NCI-H460 (cell line): ENCODE results near the gene CCNJL. TPM values are rescaled to one million over a fixed set of nuclear protein-coding genes. Genes with fewer than 3 reads are reported as not detected.
"Not testable (repeated sequence)": the region's sequence is repeated elsewhere in the genome, so short reads cannot be mapped to it uniquely, and the experiment has no call there.

Experiments used
- DNase-seq: peaks from one replicate; pipeline ENCODE4 v3.0.0-alpha.2; 2016; ENCODE audit warnings: low read depth; ENCODE audit errors: extremely low read depth
- total RNA-seq: library from RNA; depleted of rRNA; stranded (reverse); fragments of >200 nt; shearing (Covaris generic); gene quantifications from 2 replicates; pipeline ENCODE4 v1.2.3, GENCODE V29; 2014

CCNJL gene
- total RNA-seq, 1 experiment from 2014 or later = 9.1 TPM

GRCh38 chr5:160334716-160335115, 22.4 kb upstream of the CCNJL start:
- DNase-seq = not testable (repeated sequence)

- DNase-seq = no peak
Observed at GRCh38 chr5:160333721-160334120, 21.4 kb upstream of the CCNJL start.

GRCh38 chr5:160330212-160330611, 17.8 kb upstream of the CCNJL start:
- DNase-seq = no peak

GRCh38 chr5:160327818-160328217, 15.5 kb upstream of the CCNJL start:
- DNase-seq = no peak

GRCh38 chr5:160326981-160327380, 14.6 kb upstream of the CCNJL start:
- no peak for DNase-seq

GRCh38 chr5:160325716-160326115, 13.4 kb upstream of the CCNJL start:
- no peak for DNase-seq

- no peak for DNase-seq
Observed at GRCh38 chr5:160324886-160325285, 12.5 kb upstream of the CCNJL start.

- DNase-seq = no peak
Observed at GRCh38 chr5:160318409-160318808, 6.0 kb upstream of the CCNJL start.

GRCh38 chr5:160317434-160317833, 5.1 kb upstream of the CCNJL start:
- DNase-seq = no peak

GRCh38 chr5:160315968-160316367, 3.6 kb upstream of the CCNJL start:
- peak; percentile 90 for DNase-seq

GRCh38 chr5:160312960-160313727, 780 bp upstream of the CCNJL start:
- no peak for DNase-seq

GRCh38 chr5:160311491-160312133, 752 bp downstream of the CCNJL start:
- no peak for DNase-seq

- DNase-seq = no peak
Observed at GRCh38 chr5:160310552-160311295, 1.6 kb downstream of the CCNJL start.

- DNase-seq = no peak
Observed at GRCh38 chr5:160310140-160310539, 2.2 kb downstream of the CCNJL start.

GRCh38 chr5:160306696-160307095, 5.7 kb downstream of the CCNJL start:
- no peak for DNase-seq

GRCh38 chr5:160305319-160305718, 7.0 kb downstream of the CCNJL start:
- DNase-seq = no peak

GRCh38 chr5:160303690-160304089, 8.7 kb downstream of the CCNJL start:
- DNase-seq = no peak

GRCh38 chr5:160298189-160298588, 14.2 kb downstream of the CCNJL start:
- DNase-seq = no peak

- DNase-seq = no peak
Observed at GRCh38 chr5:160297776-160298175, 14.6 kb downstream of the CCNJL start.

GRCh38 chr5:160297004-160297403, 15.4 kb downstream of the CCNJL start:
- no peak for DNase-seq

- no peak for DNase-seq
Observed at GRCh38 chr5:160296496-160296895, 15.9 kb downstream of the CCNJL start.
